HG03025 (cell line): ENCODE data around the gene MT4.

Experiments used
- ATAC-seq: cut with Tn5 transposase; IDR thresholded peaks from one replicate; pipeline ENCODE4 v1.9.1; 2021; ENCODE audit warnings: mild to moderate bottlenecking, moderate library complexity; ENCODE audit not compliant: unreplicated experiment, low FRiP score

MT4 gene

DNA sequence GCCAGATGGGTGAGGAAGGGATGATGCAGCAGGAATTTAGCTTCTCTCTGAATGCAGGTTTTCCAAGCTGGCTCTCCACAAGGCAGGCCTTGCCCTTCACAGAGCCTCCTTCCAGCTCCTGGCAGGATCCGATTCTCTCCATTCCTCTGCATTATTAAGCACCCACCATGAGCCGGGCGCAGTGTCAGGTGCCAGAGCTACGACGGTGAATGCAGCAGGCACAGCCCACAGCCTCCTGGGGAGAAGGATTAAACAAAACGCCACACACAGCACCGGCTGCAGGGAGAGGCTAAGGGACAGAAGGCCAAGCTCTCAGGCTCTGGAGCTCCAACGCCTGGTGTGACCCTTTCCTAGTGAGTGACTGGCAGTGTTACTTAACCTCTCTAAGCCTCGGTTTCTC lies 36.5 kb downstream of the MT4 start:
- no peak for ATAC-seq

DNA sequence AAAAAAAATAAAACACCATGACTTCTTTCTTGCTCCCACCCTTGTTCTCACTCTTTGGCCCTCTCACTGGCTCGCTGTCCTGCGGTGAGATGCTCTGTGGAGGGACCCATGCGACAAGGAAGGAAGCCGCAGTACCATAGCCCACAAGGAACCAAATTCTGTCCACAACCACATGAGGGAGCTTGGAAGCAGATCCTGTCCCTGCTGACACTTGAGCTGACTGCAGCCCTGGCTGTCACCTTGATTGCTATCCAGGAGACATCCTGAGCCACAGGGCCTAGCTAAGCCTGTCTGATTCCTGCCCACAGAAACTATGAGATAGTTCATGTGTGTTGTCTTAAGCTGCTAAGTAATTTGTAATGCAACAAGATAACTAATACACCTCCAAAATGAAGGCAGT lies 38.7 kb downstream of the MT4 start:
- ATAC-seq: no peak

DNA sequence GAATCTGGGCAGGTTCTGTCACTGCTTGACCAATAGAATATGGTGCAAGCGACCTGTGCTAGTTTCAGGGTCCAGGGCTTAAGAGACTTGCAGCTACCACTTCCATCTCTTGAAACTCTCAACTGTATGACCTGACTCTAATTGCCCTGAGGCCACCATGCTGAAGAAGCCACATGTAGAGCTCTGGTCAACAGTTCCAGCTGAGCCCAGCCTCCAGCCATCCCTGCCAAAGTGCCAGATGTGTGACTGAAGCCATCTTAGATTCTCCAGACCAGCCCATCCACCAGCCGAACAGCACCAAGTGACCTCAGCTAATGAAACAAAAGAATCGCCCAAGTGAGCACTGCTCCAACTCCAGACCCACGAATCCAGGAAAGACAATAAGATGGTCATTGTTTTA lies 40.1 kb downstream of the MT4 start:
- no peak for ATAC-seq

DNA sequence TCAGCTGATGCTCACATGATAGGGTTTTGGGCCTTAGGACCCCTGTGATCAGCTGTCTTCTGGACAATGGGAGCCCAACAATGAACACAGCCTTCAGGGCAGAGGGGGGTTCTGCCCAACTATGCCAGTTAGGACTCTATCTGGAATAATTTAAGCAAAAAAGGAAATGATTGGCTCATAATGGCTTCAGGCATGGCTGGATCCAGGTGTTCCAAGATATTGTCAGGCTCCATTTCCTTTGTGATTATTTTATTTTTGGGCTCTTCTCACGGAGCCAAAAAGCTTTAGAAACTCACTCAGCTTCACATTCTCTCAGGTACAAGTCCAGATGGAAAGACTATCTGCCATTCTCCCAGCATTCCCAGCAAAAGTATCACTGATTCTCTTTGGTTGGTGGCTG lies 40.6 kb downstream of the MT4 start:
- ATAC-seq: no peak

DNA sequence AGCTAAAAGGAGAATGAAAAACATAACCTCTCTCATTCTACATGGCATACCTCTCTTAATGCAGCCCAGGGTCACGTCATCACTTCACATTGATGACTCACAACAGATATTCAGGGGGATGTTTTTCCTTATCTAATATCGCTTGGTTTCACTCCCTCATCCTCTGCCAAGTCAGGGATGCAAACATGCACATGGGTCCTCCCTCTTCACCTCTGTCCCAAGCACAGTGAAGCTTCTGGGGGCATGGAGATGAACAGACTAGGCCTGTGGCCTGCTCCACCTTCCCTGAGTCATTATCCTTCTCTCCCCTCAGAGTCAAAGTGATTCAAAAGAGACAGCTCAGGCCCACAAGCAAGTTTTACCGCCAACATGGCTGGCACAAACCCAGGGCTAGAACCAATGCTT lies 41.2 kb downstream of the MT4 start:
- ATAC-seq: no peak

DNA sequence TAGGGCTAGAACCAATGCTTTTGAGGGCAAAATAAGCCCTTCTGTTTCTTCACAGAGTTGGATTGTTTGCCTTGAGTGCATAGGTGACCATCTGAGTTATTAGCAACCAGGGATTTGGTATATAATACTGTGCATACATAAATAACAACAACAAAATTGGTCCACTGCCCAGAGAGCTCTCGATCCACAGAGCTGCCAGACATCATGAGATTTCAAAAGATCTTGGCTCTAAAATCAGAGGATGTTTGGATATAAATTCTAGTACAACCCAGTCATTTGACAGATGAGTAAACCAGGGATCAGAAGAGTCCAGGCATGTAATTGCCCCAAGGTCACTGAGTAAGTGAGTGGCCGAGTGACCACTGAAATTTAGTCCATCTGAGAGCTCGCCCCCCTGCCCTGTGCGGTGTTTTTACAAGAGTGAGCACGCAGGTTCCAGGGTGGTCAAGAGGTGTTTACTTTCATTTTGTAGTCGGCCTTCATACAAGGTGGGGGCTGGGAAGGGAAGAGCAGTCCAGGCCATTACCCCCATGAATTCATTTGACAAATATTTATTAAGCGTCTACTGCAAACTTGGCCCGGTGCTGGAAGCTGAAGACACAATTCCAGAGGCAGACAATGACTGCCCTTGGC lies 41.7 kb downstream of the MT4 start:
- no peak for ATAC-seq

DNA sequence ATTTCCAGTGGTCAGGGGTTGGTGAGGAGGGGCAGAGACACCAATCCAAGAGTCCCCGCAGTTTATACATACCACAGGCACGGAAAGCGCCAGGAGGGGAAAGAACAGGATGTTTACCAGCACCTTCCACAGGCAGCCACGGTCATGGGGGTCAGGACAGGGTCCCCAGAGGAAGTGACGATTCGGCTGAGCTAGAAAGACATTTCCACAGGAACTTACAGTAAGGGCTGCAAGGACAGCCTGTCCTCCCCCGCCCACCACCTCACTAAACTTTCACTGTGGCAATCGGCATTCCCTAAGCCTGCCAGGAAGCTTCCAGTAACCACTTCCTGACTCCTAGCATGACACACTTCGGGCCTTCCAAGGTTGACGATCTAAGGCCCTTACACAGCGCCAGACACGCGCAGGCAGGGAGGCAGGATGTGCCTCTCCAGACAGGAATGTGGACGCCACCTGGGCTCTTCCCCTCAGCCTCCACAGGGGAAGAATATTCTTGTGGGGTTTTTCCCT lies 42.3 kb downstream of the MT4 start:
- ATAC-seq: no peak

DNA sequence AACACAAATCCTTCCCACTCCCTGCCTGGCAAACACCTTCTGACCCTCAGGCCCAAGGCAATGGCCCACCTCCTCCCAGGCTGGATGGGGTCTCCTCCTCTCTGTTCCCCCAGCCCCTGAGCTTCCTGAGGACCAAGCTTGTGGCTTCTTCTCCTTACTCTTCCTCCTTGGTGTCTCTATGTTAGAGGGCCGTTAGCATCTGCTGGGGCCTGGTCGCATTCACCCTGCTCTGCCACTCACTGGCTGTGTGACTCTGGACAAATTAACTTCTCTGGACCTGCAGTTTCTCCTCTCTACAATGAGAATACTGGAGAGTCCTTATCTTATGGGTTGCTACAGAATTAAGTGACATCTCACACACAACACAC lies 42.8 kb downstream of the MT4 start:
- ATAC-seq: no peak

DNA sequence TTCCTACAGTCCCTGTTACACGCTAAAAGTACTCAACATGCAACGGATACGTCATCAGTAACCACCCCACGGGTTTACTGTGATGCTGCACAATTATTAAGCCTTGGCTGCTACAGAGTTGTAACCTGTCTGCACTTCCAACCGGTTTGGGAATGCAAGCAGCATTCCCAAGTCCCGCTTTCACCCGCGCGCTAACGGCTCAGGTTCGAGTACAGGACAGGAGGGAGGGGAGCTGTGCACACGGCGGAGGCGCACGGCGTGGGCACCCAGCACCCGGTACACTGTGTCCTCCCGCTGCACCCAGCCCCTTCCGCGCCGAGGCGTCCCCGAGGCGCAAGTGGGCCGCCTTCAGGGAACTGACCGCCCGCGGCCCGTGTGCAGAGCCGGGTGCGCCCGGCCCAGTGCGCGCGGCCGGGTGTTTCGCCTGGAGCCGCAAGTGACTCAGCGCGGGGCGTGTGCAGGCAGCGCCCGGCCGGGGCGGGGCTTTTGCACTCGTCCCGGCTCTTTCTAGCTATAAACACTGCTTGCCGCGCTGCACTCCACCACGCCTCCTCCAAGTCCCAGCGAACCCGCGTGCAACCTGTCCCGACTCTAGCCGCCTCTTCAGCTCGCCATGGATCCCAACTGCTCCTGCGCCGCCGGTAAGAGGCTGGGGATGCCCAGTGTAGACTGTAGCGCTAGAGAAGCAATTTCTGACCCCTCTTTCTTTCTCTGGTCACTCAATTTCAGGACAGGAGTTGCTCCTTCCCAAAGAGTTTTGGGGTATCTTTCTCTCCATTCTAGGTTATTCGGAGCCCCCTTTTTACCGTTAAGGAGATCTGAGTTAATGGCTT lies 43.4 kb downstream of the MT4 start, which contains the start of gene MT2A:
MT2A (plus strand) TSS at position 542 of the 833 bp plus-strand sequence; CDS start at position 614, 72 bp downstream.
- peak; percentile 78 for ATAC-seq

DNA sequence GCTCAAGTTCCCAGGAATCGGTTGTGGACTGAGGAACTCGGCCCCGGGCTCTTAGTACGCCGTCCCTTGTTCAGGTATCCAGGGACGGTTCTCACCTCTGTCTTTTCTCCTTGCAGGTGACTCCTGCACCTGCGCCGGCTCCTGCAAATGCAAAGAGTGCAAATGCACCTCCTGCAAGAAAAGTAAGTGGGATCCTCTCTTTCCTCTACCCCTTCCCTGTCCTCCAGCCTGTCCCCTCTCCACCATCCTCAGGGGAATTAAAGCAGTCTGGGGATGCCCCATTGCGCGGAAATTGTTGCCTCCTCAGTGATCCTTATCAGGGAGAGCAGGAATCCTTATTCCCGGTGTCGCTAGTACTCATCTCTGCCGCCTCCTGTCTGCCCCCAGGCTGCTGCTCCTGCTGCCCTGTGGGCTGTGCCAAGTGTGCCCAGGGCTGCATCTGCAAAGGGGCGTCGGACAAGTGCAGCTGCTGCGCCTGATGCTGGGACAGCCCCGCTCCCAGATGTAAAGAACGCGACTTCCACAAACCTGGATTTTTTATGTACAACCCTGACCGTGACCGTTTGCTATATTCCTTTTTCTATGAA lies 44.1 kb downstream of the MT4 start:
- ATAC-seq: no peak

DNA sequence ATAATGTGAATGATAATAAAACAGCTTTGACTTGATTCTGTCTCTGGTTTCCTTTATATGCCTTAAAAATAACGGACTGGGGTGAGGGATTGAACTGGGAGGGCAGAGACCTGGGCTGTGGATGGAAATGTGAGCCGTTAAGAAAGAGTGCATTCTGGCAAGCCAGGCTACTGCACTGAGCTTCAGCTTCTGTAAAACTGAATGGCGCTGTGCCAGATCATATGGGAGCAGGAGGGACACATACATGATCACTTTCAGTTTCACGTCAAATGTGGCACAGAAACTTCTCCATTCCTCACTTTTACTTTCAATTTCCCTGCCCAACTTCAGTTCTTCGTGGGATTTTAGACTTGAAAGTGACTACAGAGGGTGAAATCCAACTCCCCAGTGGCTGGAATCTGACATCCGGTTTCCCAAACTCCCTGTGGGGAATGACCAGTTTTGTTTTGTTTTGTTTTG lies 44.6 kb downstream of the MT4 start:
- ATAC-seq: no peak

DNA sequence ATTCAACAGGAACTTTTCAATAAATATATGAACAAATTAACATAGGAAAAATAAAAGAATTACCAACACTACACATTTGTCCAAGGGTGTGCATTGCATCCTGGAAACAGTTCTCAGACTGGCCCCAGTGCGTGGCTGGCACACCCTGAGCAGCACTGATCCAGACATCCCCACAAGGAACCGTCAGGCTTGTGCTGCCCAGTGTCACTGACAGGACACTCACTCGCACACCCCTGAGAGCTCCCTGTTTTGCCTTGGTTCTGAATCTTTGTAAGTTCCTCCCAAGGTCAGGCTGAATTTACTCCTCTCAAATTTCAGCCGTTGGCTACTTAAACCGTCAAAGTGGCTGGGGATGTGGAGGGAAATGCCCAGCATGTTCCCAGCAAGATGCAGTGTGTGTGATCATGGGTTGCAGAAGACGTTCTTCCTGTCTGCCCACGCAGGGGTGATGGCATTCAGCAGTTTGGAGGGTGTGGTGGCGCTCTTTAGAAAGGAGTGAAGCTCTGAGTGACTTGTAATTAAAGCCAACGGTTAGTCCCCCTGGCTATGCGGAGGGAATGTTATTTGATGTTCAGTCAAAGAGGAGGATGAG lies 45.2 kb downstream of the MT4 start:
- ATAC-seq: no peak

DNA sequence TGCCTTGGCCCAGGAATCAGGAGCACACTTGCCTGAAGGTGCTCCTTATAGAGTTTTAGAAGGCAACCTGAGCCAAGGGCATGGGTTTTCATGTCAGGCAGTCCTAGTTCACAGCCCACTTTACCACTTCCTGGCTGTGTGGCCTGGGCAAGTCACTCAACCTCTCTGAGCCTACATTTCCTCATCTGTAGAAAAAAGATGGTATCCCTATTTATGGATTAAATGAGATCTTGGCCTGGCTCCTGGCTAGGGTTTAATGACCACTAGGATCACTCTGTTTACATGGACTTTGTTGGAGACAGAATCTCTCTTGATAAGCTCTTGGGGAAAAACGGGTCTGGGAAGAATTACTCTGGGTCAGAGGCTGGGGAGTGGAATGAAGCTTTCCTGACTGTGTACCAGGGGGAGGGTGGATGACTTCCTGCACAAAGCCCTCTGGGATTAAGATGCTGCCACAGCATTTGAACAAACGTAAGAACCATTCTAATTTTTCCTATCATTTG lies 45.8 kb downstream of the MT4 start:
- no peak for ATAC-seq

DNA sequence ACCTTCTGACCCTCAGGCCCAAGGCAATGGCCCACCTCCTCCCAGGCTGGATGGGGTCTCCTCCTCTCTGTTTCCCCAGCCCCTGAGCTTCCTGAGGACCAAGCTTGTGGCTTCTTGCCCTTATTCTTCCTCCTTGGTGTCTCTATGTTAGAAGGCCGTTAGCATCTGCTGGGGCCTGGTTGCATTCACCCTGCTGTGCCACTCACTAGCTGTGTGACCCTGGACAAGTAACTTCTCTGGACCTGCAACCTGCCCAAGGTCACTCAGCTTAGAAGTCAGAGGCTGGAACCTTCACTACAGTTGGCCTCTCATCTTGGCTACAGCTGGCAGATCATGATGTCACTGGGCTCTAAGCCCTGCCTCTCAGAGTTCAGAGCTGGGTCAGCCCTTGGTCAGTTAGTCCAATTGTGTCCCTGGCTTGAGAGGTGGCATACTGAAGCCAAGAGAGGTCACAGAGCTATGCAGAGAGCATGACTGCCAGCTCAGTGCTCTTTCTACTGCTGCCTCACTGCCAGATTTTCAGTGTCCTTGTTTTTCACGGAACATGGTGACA lies 46.5 kb downstream of the MT4 start:
- no peak for ATAC-seq

DNA sequence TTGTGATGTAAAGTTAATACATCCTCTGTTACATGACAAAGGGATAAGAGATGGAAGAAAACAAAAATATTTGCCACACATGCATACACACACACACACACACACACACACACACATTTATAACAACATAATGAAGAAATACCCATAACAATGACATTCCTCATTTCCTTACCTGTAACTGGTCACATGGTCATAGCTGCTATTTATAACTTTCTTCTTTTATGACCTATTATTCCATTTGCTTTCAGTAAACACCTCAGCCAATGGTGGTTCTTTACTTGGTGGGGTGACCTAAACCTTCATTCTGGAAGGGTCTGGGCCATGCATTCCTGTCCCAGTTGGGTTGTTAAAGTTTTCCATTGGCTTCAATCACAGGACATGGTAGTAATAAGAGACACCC lies 48.8 kb downstream of the MT4 start:
- no peak for ATAC-seq

DNA sequence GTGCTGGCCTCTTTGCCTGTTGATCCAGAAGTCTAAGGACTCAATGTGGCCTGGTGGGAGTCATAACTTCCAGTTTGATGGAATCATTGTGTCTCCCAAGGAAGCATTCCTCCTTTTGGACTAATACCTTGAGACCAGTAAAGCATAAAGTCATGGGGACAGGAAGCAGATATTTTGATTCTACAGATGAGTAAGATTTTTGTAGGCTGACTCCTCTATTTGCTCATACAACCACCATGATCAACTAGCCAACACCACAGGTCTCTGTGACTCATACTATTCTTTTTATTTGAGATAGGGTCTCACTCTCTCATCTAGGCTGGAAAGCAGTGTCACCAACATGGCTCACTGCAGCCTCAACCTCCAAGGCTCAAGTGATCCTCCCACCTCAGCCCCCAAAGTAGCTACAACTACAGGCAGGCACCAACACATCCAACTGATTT lies 49.7 kb downstream of the MT4 start:
- ATAC-seq: no peak

DNA sequence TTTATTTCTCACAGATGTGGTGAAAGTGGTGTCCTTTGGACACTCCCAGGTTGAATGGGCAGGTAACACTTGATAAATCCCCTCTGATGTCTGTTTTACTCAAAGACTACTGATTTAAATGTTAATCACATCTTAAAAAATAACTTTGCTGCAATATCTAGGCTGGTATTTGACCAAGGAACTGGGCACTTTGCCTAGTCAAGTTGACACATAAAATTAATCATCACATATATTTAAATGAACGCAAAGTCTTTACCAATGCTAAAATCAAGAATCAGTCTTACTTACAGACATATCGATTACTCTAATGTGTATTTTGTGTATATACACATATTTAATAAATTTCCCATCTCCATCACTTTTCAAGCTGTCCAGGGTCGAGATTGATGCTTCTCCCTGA lies 50.5 kb downstream of the MT4 start:
- ATAC-seq: no peak

DNA sequence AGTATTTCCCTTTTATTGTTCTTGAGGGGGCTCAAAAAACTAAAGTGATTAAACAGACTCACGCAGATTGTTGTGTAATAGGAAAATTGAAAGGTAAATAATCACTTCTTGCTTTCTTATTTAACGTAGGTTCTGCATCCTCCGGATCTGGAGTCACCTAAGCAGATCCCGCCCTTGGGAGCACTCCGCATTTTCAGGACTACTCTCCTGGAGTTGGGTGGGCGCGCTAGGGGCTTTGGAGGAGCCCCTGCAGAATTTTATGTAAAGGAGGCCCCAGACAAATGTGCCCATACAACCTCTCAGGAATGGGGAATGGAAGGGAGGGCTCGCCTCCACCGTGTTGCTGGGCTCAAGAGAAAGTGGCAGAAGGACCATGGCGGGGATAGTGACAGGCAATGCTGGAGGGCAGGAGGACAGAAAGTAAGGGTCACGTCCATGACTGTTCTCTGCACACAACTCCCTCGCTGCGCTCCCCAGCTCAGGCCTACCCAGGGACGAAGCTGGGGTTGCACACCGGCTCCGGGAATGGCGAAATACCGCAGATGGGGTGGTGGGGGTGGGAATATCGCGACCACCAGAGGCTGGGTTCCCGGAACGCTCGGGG lies 51.8 kb downstream of the MT4 start:
- no peak for ATAC-seq

DNA sequence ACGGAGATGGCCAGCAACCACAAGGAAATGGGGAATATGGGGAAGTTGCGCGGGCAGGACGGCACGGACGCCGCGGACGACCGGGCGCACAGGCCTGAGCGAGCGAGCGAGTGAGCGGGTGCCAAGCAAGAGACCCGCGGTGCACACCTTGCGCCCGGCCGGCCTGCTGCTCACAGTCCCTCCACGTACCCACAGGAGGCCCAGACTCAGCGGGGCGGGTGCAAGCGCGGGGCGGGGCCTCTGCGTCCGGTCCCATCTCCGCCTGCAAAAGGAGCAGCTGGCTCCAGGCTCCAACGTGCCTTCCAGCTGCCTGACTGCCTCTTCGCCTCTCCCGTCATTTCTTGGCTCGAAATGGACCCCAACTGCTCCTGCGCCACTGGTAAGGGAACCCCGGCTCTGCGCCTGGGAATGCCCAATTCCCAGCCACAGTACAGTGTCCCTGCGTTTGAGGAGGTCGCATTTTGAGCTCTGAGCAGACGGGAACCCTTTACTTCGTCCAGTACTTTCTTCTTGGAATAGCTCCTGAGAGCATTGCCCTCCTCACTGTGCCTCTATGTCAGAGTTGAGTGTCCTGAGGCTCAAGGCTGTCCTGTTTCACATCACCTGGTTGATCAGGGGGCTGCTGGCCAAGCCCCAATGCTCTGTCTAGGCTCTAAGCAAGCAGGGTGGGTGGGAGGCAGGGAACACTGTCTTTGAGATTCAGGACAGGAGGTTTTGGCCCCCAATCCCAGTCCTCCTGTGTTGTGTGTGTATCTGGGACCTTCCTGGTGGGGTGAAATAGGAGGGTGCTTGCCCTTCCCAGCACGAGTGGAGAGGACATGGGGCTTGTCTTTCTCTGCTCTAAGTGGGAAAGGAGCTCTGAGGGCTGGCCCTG lies 52.6 kb downstream of the MT4 start:
- ATAC-seq: no peak
